ENCODE measurements around the gene ITK.

DNA sequence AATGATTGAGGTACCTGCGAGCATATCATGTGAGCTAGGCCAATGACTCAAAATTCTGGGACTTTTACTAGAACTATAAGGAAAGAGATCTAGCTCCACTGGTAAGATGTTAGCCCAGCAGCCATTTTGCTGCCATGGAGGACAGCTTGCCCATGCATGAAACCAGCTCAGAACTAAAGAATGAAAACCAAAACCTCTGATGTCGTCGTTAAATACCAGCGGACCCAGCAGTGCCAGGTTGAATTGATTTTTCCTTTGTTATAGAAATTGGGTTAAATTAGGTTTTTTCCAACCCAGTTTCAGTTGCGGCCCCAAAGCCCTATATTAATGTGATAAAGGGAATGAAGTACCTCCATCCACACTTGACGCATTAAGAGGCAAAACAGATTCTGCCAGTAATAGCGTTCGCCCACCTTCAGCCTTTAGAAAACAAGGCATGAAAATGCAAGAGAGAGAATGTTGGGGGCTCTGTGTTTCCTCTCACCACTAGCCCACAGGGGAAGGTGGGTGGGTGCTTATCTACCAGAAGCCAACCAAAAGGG is 5.5 kb upstream of the ITK start:
- TF ChIP-seq, protein P1, sequence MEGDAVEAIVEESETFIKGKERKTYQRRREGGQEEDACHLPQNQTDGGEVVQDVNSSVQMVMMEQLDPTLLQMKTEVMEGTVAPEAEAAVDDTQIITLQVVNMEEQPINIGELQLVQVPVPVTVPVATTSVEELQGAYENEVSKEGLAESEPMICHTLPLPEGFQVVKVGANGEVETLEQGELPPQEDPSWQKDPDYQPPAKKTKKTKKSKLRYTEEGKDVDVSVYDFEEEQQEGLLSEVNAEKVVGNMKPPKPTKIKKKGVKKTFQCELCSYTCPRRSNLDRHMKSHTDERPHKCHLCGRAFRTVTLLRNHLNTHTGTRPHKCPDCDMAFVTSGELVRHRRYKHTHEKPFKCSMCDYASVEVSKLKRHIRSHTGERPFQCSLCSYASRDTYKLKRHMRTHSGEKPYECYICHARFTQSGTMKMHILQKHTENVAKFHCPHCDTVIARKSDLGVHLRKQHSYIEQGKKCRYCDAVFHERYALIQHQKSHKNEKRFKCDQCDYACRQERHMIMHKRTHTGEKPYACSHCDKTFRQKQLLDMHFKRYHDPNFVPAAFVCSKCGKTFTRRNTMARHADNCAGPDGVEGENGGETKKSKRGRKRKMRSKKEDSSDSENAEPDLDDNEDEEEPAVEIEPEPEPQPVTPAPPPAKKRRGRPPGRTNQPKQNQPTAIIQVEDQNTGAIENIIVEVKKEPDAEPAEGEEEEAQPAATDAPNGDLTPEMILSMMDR (IDR thresholded peaks at IDR 0.05): no peak
- no peak for TF ChIP-seq POLR2A (IDR thresholded peaks at IDR 0.05)
- TF ChIP-seq POLR2AphosphoS5 (IDR thresholded peaks at IDR 0.05): no peak

All from breast epithelium (tissue), 3 donors.